Thyroid gland (tissue), 4 donors: Measurements from ENCODE around the gene YTHDC2. TPM values are rescaled to one million over a fixed set of nuclear protein-coding genes. Genes with fewer than 3 reads are reported as not detected.
"Not testable (repeated sequence)": the region's sequence is repeated elsewhere in the genome, so short reads cannot be mapped to it uniquely, and the experiment has no call there.

Experiments used
- DNase-seq, 2 donors: peaks; one replicate each; pipeline ENCODE4 v3.0.0-alpha.2; 2019
- H3K27ac ChIP-seq, 3 donors: fragments of 200-600 bp; sonication (generic); 1 replicate in 2 of 3; 2 replicates in 1 of 3; pipeline ENCODE4 v1.5.1; 2016 to 2019; ENCODE audit warnings: mild to moderate bottlenecking in 1 of 3, moderate library complexity in 1 of 3
- H3K27me3 ChIP-seq: fragments of 200-600 bp; sonication (generic); one replicate; pipeline ENCODE4 v1.5.1; 2019
- H3K36me3 ChIP-seq, 2 donors: fragments of 200-600 bp; sonication (generic); one replicate each; pipeline ENCODE4 v1.5.1; 2016 to 2019
- H3K4me1 ChIP-seq, 2 donors: fragments of 200-600 bp; sonication (generic); one replicate each; pipeline ENCODE4 v1.5.1; 2017 to 2019
- H3K4me3 ChIP-seq, 3 donors: fragments of 200-600 bp; sonication (generic); replicated peaks in 1 of 3; 1 replicate in 2 of 3; 2 replicates in 1 of 3; pipeline ENCODE4 v1.5.1; 2016; ENCODE audit warnings: mild to moderate bottlenecking in 1 of 3
- H3K9me3 ChIP-seq: fragments of 200-600 bp; sonication (generic); one replicate; pipeline ENCODE4 v1.5.1; 2017
- POLR2A ChIP-seq, 2 donors: fragments of 450-650 bp; IDR thresholded peaks; one replicate each; pipeline ENCODE4 v1.6.1; 2017; ENCODE audit warnings: antibody characterized with exemption in 2 of 2, mild to moderate bottlenecking in 2 of 2, moderate library complexity in 1 of 2
- WGBS, 2 donors: methylation state at CpG; one replicate each; pipeline ENCODE4 v1.1.5; 2017; 5-methylcytosine and 5-hydroxymethylcytosine counted together
- intact Hi-C: fragments of 100-400 bp; cut with DNase I; formaldehyde crosslinking; loops from one replicate; pipeline ENCODE4 v1.15.1; 2023
- total RNA-seq, 4 donors: library from RNA; depleted of rRNA; stranded (reverse); fragments of >200 nt; gene quantifications; one replicate each; pipeline ENCODE4 v1.2.3, GENCODE V29; 2016
- TF ChIP-seq, protein P1 (sequence below), 6 experiments: fragments of 200-600 bp in 3 of 6; fragments of 450-650 bp in 3 of 6; sonication (generic) in 3 of 6; IDR thresholded peaks; one replicate each; pipeline ENCODE4 v1.5.1; 2016 to 2019; ENCODE audit warnings: antibody characterized with exemption in 6 of 6, mild to moderate bottlenecking in 2 of 6, inconsistent platforms in 1 of 6, moderate library complexity in 1 of 6

YTHDC2 gene
- total RNA-seq, 4 donors from 2014 or later = 29.6 to 55.6 (median 41.7) TPM

- Histone ChIP-seq H3K9me3 (no peaks in the 10 kb centered on the region), H3K4me1 (no peaks in the 10 kb centered on the region), H3K4me3 (no peak overlapping the region), H3K27me3 (no peaks in the 10 kb centered on the region), H3K27ac (no peak overlapping the region), H3K36me3 (peaks cover 0 to 4% of the 10 kb centered on the region in 2 donors)
- peak in 1 of 2 donors; percentile 12 for DNase-seq
- WGBS, 2 donors = 63 to 78% methylated on average over 2 of the region's 2 CpGs
- TF ChIP-seq POLR2A (IDR thresholded peaks at IDR 0.05) = no peak
- TF ChIP-seq, protein P1, sequence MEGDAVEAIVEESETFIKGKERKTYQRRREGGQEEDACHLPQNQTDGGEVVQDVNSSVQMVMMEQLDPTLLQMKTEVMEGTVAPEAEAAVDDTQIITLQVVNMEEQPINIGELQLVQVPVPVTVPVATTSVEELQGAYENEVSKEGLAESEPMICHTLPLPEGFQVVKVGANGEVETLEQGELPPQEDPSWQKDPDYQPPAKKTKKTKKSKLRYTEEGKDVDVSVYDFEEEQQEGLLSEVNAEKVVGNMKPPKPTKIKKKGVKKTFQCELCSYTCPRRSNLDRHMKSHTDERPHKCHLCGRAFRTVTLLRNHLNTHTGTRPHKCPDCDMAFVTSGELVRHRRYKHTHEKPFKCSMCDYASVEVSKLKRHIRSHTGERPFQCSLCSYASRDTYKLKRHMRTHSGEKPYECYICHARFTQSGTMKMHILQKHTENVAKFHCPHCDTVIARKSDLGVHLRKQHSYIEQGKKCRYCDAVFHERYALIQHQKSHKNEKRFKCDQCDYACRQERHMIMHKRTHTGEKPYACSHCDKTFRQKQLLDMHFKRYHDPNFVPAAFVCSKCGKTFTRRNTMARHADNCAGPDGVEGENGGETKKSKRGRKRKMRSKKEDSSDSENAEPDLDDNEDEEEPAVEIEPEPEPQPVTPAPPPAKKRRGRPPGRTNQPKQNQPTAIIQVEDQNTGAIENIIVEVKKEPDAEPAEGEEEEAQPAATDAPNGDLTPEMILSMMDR (IDR thresholded peaks at IDR 0.05) = no peak
- intact Hi-C loops = no loop called here
Observed at GRCh38 chr5:113581388-113581787, 67.9 kb downstream of the YTHDC2 start.

- Histone ChIP-seq H3K27ac (no peak overlapping the region), H3K4me3 (no peak overlapping the region), H3K36me3 (peaks cover 3 to 7% of the 10 kb centered on the region in 2 donors), H3K9me3 (no peaks in the 10 kb centered on the region), H3K27me3 (no peaks in the 10 kb centered on the region), H3K4me1 (no peaks in the 10 kb centered on the region)
- no peak for DNase-seq
- no peak for TF ChIP-seq POLR2A (IDR thresholded peaks at IDR 0.05)
- TF ChIP-seq, protein P1 (IDR thresholded peaks at IDR 0.05) = no peak
- intact Hi-C loops = no loop called here
- 88 to 91% methylated on average over 2 of the region's 2 CpGs for WGBS, 2 donors
Observed at GRCh38 chr5:113598150-113598549, 84.7 kb downstream of the YTHDC2 start.

DNA sequence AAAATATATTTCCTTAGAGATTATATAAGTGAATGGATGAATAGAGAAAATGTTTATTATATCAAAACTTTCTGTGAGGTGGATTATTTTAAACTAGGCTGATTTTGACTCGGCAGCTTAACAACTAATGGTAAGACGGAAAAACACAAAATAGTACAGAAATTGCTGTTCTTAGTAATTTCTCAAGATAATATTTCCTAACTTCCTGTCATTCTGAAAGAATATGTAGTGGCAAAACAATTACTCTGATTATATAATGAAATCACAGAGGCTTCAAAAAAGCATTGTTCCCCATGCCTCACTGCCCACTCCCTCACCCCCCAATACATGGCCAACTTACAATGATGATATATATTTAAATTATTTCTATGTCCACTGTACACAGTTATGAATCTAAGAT is 85.4 kb downstream of the YTHDC2 start:
- Histone ChIP-seq H3K4me1 (no peaks in the 10 kb centered on the region), H3K36me3 (peaks cover 0 to 4% of the 10 kb centered on the region in 2 donors), H3K27ac (no peak overlapping the region), H3K4me3 (no peak overlapping the region), H3K27me3 (no peaks in the 10 kb centered on the region), H3K9me3 (no peaks in the 10 kb centered on the region)
- DNase-seq = no peak
- no peak for TF ChIP-seq POLR2A (IDR thresholded peaks at IDR 0.05)
- TF ChIP-seq, protein P1 (IDR thresholded peaks at IDR 0.05) = no peak
- intact Hi-C loops = no loop called here
- 80 to 82% methylated on average over 2 of the region's 2 CpGs for WGBS, 2 donors

GRCh38 chr5:113600255-113600905 is 86.9 kb downstream of the YTHDC2 start:
- DNase-seq = no peak
- 65 to 66% methylated on average over 4 of the region's 4 CpGs for WGBS, 2 donors
- H3K9me3 ChIP-seq = no peaks in the 10 kb centered on the region
- H3K27me3 ChIP-seq = no peaks in the 10 kb centered on the region
- H3K4me3 ChIP-seq = no peak overlapping the region
- no peaks in the 10 kb centered on the region for H3K36me3 ChIP-seq
- no peak overlapping the region for H3K27ac ChIP-seq
- H3K4me1 ChIP-seq = no peaks in the 10 kb centered on the region
- TF ChIP-seq, protein P1 (IDR thresholded peaks at IDR 0.05) = no peak
- TF ChIP-seq POLR2A (IDR thresholded peaks at IDR 0.05) = no peak
- intact Hi-C loops = loop anchor here (10.0 kb wide), 1 partner anchor 606 kb away; no protein-coding TSS in a partner anchor

DNA sequence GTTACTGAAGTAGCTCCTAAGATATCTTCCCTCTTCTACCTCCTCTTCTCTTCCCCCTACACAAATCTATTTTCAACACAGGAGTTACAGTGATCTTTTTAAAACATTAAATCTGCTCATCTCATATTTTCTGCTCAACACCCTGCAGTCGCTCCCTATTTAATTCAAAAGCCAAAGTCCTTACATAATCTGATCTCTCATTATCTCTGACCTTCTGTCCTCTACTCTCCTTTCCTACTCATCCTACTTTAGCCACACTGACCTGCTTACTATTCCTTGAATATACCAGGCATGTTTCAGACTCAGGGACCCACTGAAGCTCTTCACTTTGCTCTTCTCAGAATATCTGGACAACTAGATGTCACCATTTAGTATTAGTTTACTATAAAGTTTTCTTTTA is 87.9 kb downstream of the YTHDC2 start:
- WGBS, 2 donors = 88 to 89% methylated on average over 1 of the region's 1 CpG
- TF ChIP-seq, protein P1 (IDR thresholded peaks at IDR 0.05) = no peak
- no peak for TF ChIP-seq POLR2A (IDR thresholded peaks at IDR 0.05)
- H3K27me3 ChIP-seq = no peaks in the 10 kb centered on the region
- no peaks in the 10 kb centered on the region for H3K36me3 ChIP-seq
- intact Hi-C loops = loop anchor here (10.0 kb wide), 1 partner anchor 607 kb away; no protein-coding TSS in a partner anchor
- no peaks in the 10 kb centered on the region for H3K9me3 ChIP-seq
- H3K4me1 ChIP-seq = no peaks in the 10 kb centered on the region
- DNase-seq = no peak
- no peak overlapping the region for H3K27ac ChIP-seq
- no peak overlapping the region for H3K4me3 ChIP-seq

DNA sequence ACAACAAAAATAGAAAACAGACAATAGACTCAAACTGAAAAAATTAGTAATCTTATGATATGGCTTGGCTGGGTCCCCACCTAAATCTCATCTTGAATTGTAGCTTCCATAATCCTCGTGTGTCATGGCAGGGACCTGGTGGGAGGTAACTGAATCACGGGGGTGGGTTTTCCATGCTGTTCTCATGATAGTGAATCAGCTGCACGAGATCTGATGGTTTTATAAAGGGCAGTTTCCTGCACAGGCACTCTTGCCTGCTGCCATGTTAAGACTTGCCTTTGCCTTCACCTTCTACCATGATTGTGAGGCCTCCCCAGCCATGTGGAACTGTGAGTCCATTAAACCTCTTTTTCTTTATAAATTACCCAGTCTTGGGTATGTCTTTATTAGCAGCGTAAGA is 89.8 kb downstream of the YTHDC2 start:
- H3K4me1 ChIP-seq, H3K36me3 ChIP-seq, H3K9me3 ChIP-seq, H3K27me3 ChIP-seq, DNase-seq, H3K27ac ChIP-seq, H3K4me3 ChIP-seq: not testable (repeated sequence)
- 79 to 91% methylated on average over 4 of the region's 4 CpGs for WGBS, 2 donors
- intact Hi-C loops = loop anchor here (10.0 kb wide), 1 partner anchor 608 kb away; no protein-coding TSS in a partner anchor
